Fibroblast of peridontal ligament (primary cell): Measurements from ENCODE around the gene B3GNT5.

Source experiments
- DNase-seq: peaks from one replicate; pipeline ENCODE4 v3.0.0-alpha.2; 2010; ENCODE audit errors: extremely low read depth

The B3GNT5 gene

GRCh38 chr3:183291497-183292031 is 38.5 kb downstream of the B3GNT5 start:
- no peak for DNase-seq

GRCh38 chr3:183293966-183294365 is 40.9 kb downstream of the B3GNT5 start:
- no peak for DNase-seq

GRCh38 chr3:183295211-183295610 is 42.2 kb downstream of the B3GNT5 start:
- peak; percentile 88 for DNase-seq

- no peak for DNase-seq
Measured at GRCh38 chr3:183296944-183297343, 43.9 kb downstream of the B3GNT5 start.

- DNase-seq = peak; percentile 78
Measured at GRCh38 chr3:183298701-183299153, 45.7 kb downstream of the B3GNT5 start.

- no peak for DNase-seq
Measured at GRCh38 chr3:183299976-183300375, 46.9 kb downstream of the B3GNT5 start.

GRCh38 chr3:183300996-183301562 is 48.0 kb downstream of the B3GNT5 start:
- DNase-seq = no peak

GRCh38 chr3:183301937-183302580 is 49.0 kb downstream of the B3GNT5 start:
- no peak for DNase-seq

- DNase-seq = no peak
Measured at GRCh38 chr3:183303690-183304089, 50.6 kb downstream of the B3GNT5 start.

GRCh38 chr3:183306798-183307671 is 54.0 kb downstream of the B3GNT5 start:
- DNase-seq = no peak

- no peak for DNase-seq
Measured at GRCh38 chr3:183307749-183308148, 54.7 kb downstream of the B3GNT5 start.

- no peak for DNase-seq
Measured at GRCh38 chr3:183308751-183309150, 55.7 kb downstream of the B3GNT5 start.

GRCh38 chr3:183309276-183309675 is 56.2 kb downstream of the B3GNT5 start:
- no peak for DNase-seq

GRCh38 chr3:183310936-183311335 is 57.9 kb downstream of the B3GNT5 start:
- DNase-seq = no peak

GRCh38 chr3:183312433-183312832 is 59.4 kb downstream of the B3GNT5 start:
- no peak for DNase-seq

GRCh38 chr3:183313351-183313750 is 60.3 kb downstream of the B3GNT5 start:
- DNase-seq = no peak

- no peak for DNase-seq
Measured at GRCh38 chr3:183313764-183314163, 60.7 kb downstream of the B3GNT5 start.

- DNase-seq = no peak
Measured at GRCh38 chr3:183315739-183316138, 62.7 kb downstream of the B3GNT5 start.

GRCh38 chr3:183317271-183317670 is 64.2 kb downstream of the B3GNT5 start:
- no peak for DNase-seq

- DNase-seq = peak; percentile 16
Measured at GRCh38 chr3:183317886-183318865, 65.1 kb downstream of the B3GNT5 start.

GRCh38 chr3:183318877-183319276 is 65.8 kb downstream of the B3GNT5 start:
- DNase-seq = no peak
